SHP77 treated with DMSO at 0.1 percent for 48 hours (cell line): Measurements from ENCODE around the gene REG4.
"Not testable (repeated sequence)": the region's sequence is repeated elsewhere in the genome, so short reads cannot be mapped to it uniquely, and the experiment has no call there.

Experiments
- DNase-seq: peaks from one replicate; lab custom pipeline; 2025; lab: John Stamatoyannopoulos, UW

REG4 gene

GRCh38 chr1:119806489-119806888, 4.8 kb downstream of the REG4 start:
- DNase-seq: no peak

DNA sequence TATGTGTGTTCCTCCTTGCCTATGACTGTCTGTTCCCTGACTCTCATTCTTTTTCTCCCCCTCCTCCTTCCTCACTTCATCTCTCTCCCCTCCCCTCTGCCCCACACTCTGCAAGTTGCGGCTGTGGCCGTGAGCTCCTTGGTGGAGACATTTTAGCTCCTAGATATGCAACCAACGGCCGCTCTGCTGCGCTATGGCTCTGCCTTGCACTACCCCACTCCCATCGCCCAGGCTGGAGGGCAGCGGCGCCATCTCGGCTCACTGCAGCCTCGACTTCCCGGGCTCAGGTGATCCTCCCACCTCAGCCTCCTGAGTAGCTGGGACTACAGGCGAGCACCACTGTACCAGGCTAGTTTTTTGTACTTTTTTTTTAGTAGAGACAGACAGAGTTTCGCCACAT, 5.5 kb downstream of the REG4 start:
- no peak for DNase-seq

GRCh38 chr1:119805247-119805646, 6.0 kb downstream of the REG4 start:
- no peak for DNase-seq

- DNase-seq: no peak
Measured at GRCh38 chr1:119799599-119800177, 11.6 kb downstream of the REG4 start.

DNA sequence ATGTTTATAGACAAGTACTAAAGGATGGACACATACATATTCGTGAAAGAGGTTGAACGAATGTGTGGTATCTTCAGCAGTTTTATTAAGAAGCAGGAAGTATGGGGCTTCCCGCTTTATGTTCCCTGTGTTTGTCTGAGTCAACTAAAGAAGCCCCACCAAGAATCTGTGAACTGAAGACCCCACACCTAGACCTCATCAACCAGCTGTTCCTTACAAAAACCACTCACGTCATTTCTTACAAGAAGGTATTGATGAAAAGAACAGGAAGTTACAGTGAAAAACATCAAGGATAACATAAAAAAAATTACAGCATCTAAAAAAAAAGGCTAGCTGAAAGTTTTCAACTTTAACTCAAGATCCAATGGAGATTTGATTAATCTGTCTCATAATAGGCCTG, 12.3 kb downstream of the REG4 start:
- no peak for DNase-seq

- DNase-seq: no peak
Measured at GRCh38 chr1:119797606-119798005, 13.7 kb downstream of the REG4 start.

DNA sequence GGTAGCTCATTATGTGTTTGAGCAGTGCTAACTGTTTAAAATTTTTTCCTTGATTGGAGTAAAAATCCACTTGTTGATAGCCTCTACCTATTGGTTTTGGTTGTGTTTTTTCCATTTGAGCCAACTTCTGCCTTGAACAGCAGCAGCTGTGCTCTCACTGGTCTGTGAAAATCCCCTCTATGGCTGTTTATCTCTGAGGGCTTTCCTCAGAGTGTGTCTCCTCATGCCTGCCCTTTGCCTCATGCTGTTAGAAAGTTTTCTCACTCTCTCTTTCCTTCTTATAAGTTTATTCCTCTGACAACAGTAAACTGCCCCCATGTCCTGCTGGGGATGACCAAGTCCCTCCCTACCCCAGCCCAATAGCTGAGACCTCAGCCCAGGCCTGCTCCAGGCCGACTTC, 14.1 kb downstream of the REG4 start:
- DNase-seq: no peak

DNA sequence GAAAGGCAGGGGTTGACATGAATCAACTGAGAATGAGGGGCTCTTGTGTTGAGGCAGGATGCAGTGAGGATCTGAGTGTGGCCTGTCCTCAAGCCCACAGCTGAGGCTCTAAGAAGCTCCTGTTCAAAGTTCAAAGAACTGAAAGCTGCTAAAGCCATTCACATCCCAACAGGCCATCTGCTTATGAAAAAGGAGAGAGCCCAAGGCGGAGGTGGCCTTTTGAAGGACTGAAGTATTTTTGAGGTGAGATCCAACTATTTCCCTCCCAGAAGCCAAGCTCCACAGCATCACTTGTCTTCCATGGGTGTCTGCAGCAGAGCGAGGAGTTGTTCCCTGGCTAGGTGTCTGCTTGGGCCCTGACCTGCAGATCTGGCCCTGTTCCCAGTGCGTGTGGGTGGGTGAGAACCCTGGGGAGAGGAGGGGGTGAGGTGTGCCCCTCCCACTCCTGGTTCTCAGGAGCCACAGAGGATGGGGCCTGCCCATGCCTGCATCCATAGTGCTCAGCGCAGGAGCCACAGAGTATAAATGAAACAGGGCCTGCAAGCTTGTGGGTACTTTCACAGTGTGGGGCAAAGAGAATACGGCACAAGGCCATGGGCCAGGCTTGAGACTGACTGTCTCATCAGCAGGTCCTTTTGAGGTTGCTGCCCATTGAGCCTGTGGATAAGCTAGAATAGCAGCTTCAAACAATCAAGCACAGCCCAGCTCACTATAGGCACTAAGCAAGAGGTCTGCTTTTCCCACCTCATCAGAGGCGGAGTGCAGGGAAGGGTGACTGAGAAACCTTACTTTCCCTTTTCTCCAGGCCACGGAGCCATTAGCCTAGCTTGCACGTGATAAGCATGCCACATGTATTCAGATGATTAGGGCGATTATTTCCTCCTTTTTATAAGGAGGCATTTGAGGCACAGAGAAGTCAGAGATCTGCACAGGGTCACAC, 15.7 kb downstream of the REG4 start:
- no peak for DNase-seq

DNA sequence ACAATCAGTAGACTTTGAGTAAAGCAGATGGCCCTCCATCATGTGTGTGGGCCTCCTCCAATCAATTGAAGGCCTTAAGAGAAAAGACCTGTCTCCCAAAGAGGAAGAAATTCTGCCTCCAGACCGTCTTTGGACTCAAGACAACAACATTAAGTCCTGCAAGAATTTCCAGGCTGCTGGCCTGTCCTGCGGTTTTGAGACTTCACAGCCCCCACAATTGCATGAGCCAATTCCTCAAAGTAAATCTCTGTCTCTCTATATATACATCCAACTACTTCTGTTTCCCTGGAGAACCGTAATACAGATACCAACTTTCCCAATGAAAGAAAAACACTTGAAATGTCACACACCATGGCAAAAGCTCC, 16.4 kb downstream of the REG4 start:
- no peak for DNase-seq

DNA sequence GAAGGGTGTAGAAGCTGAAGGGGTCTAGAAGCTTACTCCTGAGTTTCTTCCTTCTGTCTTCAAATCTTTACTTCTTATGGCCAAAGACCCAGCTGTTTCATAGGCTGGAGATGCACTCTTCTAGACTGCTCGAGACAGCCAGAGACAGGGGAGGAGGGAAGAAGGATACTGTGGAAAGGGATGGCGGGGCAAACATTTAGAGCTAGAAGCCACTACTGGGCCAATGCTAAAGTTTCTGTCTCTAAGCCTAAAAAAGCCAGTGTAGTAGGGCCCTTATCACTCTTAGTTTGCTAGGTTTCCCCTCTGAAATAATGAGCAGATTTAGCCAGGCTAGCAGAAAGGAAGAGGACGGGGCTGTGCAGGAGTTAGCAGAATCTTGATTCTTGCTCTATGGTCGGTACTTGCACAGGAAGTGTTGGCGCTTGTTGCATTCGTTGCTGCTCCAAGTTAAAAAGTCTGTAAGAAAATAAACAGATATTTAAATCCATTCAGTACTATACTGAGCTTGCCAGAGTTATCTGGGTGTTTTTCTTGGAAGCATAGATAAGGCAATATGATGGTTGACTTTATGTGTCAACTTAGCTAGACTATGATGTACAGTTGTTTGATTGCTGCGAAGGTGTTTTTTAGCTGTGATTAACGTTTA, 16.9 kb downstream of the REG4 start:
- DNase-seq: no peak

DNA sequence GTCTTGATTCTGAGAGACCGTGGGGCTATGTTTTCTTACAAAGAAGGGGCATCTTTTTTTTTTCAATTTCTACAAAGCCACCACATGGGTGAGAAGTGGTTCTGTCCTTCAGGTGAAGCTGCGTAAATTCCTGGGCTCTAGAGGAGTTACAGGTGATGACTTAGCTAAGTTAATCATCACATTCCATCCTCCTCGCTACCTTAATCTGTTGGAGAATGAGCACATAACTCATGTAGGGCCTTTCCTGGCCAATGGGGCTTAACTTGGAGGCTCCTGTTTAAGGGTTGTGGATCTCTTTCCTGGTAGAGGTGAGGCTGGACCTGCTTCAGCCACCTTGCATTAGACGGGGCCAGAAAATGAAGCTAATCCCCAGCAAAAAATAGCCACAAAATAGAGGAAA, 19.9 kb downstream of the REG4 start:
- no peak for DNase-seq

GRCh38 chr1:119790451-119791198, 20.6 kb downstream of the REG4 start:
- DNase-seq: no peak

GRCh38 chr1:119787776-119788175, 23.5 kb downstream of the REG4 start:
- no peak for DNase-seq

GRCh38 chr1:119786473-119787050, 24.7 kb downstream of the REG4 start:
- not testable (repeated sequence) for DNase-seq

GRCh38 chr1:119786046-119786445, 25.2 kb downstream of the REG4 start:
- DNase-seq: not testable (repeated sequence)

DNA sequence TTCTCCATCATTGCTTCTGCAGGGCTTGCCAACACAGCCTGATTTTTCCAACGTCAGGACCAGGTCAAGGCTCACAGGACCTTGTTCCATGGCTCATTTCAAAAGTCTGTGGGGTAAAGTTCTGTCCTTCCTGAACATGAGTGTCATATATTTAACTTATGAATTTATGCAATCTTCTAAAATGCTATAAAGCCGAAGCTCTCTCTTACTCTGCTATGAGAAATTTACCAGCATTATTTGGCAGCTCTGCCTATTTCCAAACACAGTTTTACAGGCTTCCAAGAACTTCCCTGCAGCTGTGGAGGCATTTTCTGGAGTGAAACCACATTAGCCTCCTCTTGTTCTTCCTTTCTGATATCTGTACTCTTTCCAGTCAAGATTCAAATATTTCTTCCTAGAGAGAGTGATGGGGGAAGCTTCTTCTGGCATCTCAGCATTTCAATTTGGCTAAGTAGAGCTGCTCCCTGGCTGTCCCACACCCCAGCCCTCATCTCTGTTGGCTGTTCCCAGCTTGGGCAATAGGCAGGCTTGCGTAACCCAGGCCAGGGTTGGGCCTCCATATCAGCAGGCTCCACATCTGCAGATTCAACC, 27.0 kb downstream of the REG4 start:
- DNase-seq: no peak

GRCh38 chr1:119783354-119784185, 27.7 kb downstream of the REG4 start:
- no peak for DNase-seq

DNA sequence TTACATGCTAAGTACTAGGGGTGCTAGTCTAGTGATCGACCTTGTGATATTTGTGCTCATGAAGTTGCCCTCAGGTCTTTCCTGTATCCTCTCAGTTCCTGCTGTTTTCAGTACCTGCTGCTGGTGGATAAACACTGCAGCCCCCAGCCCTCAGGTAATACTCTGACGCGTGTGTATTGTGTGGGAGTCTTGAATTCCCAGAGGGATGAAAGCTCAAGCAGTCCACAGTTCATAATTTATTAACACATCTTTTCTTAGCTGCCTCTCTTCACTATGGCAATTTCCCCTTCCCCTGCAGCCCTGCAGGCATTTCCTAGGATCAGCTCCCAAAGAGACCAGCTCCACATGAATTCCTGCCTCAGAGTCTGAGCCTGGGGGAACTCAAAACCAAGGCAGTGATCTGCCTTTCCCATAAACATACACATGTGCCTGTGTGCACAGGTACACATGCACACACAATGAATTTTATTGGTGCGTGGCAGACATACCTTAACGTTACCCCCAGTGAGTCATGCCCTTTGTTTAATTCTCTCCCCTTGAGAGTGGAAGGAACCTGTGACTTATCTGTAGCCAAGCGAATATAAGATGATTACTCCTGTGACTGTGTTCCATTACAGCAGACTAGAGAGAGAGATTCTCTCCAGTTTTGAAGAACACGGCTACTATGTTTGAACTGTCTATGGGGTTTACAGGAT, 28.5 kb downstream of the REG4 start:
- no peak for DNase-seq

DNA sequence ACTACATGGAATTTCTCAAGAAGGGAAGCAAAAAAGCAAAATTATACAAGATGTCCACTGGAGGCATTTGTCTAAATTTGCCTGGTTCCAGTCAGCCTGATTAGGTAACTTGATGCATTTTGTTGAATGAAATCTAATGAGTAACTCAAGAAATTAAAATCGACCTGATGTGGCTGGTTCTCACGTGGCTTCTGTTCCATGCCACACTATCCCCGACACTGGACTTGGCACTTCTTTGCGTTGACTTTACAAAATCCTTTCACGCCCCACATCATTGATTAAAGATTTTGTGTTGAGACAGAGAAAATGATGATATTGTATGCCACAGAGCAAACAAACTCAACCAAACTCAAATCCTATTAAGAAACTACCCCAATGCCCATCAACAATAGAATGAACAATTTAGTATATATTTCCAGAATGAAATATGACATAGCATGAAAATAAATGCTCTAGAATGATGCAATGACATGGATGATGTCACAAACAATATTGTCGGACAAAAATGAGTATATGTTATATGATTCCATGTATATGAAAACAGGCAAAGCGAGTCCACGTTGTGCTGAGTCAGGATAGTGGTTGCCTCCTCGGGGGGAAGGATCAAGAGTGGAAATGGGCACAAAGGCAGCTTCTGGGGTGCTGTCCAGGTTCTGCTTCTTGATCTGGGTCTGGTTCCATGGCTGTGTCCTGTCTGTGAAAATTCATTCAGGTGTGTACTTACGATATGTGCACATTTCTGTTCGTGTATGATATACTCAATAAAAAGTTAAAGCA, 29.6 kb downstream of the REG4 start:
- no peak for DNase-seq
